NCI-H2196 (cell line): Measurements from ENCODE around the gene RNF130.

Source experiments
- DNase-seq: peaks from one replicate; lab custom pipeline; 2025; ENCODE audit not compliant: unreplicated experiment; lab: John Stamatoyannopoulos, UW

The RNF130 gene, protein sequence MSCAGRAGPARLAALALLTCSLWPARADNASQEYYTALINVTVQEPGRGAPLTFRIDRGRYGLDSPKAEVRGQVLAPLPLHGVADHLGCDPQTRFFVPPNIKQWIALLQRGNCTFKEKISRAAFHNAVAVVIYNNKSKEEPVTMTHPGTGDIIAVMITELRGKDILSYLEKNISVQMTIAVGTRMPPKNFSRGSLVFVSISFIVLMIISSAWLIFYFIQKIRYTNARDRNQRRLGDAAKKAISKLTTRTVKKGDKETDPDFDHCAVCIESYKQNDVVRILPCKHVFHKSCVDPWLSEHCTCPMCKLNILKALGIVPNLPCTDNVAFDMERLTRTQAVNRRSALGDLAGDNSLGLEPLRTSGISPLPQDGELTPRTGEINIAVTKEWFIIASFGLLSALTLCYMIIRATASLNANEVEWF

DNA sequence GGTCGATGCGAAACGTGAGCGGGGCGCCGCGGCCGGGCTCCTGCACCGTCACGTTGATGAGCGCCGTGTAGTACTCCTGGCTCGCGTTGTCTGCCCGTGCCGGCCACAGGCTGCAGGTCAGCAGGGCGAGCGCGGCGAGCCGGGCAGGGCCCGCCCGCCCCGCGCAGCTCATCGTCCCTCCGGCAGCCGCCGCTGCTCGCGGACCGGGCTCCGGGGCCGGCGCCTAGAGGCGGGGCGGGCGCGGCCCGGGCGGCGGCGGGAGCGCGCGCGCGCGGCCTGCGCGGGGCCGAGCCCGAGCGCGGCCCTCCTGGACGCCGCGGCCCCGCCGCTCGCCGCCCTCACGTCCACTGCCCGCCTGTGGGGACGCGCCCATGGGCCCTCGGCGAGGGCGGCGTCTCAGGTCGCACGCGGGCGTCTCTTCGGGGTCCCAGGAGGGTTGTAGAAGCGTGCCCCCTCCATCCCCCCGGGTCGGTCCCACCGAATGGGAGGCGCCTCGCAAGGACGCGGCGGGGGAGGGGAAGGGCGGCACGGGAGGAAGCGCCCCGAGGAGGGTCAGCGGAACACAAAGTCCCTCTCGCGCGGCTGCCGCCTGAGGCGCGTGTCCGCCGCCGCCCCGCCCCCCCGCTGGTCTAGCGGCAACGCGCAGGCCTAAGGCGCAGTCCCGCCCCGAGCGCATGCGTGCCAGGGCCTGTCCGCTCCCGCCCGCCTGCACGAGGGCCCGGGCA is at the start of gene RNF130:
RNF130 (minus strand) TSS at position 229 of the 725 bp plus-strand sequence; CDS start at position 172, 57 bp downstream.
- peak; percentile 94 for DNase-seq

- no peak for DNase-seq
Measured at GRCh38 chr5:180120237-180121101, 48.9 kb upstream of the RNF130 start.

- no peak for DNase-seq
Measured at GRCh38 chr5:180119903-180120236, 48.3 kb upstream of the RNF130 start.

- DNase-seq, result no peak
Measured at GRCh38 chr5:180119031-180119902, 47.7 kb upstream of the RNF130 start.

DNA sequence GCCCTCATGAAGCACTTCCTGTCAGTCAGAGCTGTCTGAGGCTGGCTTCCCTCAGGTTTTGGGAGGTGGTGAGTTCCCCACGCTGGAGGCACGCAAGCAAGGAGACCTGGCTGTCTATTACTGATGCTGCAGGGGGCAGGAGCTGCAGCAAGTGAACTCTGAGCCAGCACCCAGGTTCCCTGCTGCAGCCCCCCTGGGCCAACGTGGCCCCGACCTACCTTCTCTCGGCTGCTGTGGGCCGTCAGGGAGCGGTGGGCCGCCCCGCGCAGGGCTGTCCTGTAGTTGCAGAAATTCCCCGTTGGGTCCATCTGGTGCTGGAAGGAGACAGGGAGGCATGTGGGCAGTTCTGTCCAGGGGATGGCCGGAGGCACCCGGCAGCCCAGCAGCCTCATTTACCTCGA is 46.8 kb upstream of the RNF130 start:
- DNase-seq, result no peak

GRCh38 chr5:180117000-180117725 is 45.6 kb upstream of the RNF130 start:
- DNase-seq, result peak; percentile 40

DNA sequence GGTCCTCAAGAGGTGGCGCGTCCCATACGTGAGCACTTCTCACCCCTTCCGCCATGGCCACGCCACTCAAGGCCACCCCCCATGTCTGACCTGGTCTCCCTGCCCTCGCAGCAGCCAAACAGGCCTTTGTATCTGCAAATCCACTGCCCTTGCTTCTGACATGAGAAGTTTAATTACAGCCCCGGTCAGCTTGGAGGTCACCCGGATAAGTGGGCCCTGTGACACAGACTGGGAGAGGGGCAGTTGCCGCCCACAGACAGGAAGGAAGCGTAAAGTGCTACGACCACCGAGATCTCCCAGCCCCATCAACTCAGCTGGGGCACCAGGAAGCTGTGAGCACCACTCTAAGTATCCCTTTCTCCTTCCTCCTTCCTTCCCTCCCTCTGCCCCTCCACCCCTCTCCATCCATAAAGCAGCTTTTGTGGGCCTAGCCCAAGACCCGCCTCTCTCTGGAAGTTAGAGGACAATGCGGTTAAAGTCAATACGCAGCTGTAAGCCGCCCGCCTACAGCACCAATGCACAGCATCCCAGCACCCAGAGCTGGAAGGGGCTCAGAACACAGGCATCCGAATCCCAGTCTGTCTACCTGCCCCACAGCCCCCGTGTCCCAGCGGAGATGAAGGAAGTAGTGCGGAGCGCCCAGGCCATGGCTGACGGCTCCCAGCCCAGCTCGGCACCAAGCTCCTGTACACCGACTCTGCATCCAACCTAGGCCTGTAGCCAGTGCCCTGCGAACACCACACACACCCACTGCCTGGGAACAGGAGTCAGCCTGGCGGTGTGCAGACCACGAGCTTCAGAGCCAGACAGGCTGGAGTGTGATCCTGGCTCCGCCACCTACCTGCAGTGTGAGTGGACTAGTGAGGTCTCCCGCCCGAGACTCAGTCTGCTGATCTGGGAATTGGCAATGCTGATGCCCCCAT is 44.8 kb upstream of the RNF130 start:
- no peak for DNase-seq

- no peak for DNase-seq
Measured at GRCh38 chr5:180115326-180116076, 43.9 kb upstream of the RNF130 start.

GRCh38 chr5:180114304-180115003 is 42.9 kb upstream of the RNF130 start:
- no peak for DNase-seq

DNA sequence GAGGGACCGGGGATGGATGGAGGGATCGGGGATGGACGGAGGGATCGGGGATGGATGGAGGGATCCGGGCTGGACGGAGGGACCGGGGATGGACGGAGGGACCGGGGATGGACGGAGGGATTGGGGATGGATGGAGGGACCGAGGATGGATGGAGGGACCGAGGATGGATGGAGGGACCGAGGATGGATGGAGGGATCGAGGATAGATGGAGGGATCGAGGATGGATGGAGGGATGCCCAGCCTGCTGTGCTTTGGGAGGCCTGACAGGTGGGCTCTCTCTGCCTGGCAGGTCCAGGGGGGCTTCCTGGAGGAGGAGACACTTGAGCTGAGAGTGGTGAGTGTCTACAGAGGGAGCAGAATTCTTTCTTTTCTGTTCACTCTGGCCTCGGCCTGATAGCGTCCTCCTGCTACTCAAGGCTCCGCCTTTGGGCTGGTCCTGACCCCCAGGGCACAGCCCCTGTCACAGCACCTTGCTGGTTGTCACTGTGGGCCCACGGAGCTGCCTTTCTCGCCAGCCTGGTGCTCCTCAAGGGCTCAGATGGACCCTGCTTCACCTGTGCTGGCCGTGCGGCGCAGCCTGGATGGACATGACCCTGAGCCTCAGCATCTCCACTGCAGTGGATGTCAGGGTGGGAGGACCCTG is 42.2 kb upstream of the RNF130 start:
- DNase-seq, result no peak

DNA sequence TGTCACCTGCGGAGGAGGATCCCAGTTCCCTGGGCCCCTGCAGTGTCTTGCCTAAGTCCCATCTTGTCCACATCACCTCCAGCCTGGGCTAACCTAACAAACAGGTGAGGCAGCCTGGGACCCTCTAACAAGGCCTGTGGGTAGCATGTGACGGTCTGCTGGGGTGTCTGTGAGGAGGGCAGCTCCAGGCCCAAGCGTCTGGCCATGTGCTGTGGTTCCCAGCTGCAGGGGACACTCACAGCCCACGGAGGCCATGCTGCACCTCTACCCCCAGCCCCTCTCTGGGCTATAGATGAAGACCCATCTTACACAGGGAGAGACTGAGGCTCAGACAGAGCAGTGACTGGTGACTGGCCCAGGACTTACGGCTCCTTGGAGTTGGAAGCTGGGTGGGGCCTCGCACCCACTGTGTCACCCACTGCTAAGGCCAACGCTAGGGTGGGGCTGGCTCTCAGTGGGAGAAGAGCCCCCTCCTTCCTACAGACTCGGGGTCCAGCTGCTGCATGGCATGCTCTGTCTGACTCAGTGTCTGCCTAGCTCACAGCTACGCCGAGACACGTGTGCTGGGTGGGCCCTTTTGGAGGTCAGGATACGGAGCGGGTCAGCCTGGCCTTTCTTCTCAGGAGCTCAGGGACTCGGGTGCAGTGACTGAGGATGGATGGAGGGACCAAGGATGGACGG is 40.8 kb upstream of the RNF130 start:
- no peak for DNase-seq

GRCh38 chr5:180111273-180112002 is 39.9 kb upstream of the RNF130 start:
- no peak for DNase-seq

DNA sequence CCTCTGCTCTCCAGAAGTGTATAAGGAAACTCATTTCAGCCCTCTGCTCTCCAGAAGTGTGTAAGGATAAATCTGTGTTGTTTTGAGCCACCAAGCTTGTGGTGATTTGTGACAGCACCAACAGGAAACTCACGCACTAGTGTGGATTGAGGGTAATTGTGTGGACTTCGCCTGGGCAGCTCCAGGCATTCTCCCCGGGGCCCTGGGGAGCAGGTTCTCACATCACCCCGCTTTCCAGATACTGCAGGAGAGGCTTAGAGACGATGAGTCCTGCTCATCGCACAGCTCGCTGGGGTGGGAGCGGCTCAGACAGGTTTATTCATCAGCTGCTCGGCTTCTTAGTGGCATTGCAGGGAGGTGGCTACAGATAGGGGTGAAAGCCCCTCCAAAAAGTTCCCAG is 38.4 kb upstream of the RNF130 start:
- DNase-seq, result no peak

- no peak for DNase-seq
Measured at GRCh38 chr5:180107005-180107404, 35.4 kb upstream of the RNF130 start.

DNA sequence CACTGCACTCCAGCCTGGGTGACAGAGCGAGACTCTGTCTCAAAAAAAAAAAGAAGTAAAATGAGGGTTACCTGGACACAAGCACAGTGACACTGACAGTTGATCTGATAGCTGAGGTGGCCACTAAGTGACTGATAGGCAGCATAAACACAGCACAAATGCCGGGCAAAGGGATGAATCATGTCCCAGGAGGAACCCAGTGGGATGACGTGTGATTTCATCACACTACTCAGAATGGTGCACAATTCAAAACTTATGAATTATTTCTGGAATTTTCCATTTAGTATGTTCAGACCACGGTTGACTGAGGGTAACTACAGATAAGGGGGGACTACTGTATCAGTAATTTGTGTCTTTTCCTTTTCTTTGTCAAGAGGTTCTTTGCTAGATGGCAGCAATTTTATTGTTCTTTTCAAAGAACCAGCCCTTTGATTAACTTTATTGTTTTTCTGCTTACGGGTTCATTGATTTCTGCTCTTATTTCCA is 34.3 kb upstream of the RNF130 start:
- DNase-seq, result no peak

GRCh38 chr5:180104168-180104530 is 32.6 kb upstream of the RNF130 start:
- DNase-seq, result no peak
